GM11168 (cell line): Measurements from ENCODE around the gene KLHL40.

Experiments used
- in situ Hi-C: fragments of 300-500 bp; cut with MboI; formaldehyde crosslinking; loops from one replicate; pipeline ENCODE4 v1.12.0; 2022; ENCODE audit warnings: low sequenced_read_pairs; ENCODE audit not compliant: unreplicated experiment

KLHL40 gene

DNA sequence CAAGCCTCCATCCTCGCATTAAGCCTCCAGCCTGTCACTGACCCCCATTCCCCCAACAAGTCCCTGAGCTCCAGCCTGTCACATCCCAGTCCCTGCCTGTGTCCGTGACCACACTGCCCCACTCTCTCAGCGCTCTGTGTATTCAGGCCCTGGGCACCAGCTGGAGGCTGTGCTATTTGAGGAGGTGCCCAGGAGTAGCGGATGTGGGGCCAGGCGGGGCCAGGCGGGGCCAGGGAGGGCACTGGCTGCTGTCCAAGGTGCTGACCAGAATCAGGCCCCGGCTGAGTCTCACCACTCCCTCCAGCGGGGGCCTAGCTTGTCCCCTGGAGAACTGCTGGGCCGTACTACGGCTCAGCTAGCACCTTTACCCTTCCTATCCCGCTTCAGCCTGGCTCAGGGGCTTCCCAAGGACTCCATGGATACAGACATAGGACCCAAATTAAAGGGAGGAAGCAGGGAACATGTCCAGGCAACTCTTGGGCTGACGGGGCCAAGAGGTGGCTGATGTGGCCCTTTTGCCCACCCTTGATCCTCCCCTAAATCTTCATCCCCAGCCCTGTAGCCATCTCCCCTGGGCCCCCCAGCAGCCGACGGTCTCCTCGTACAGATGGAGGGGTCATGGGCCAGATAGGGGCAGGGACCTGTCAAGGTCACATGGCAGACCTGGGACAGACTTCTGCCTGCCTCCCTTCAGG lies 16.2 kb downstream of the KLHL40 start:
- in situ Hi-C loops, result no loop called here

DNA sequence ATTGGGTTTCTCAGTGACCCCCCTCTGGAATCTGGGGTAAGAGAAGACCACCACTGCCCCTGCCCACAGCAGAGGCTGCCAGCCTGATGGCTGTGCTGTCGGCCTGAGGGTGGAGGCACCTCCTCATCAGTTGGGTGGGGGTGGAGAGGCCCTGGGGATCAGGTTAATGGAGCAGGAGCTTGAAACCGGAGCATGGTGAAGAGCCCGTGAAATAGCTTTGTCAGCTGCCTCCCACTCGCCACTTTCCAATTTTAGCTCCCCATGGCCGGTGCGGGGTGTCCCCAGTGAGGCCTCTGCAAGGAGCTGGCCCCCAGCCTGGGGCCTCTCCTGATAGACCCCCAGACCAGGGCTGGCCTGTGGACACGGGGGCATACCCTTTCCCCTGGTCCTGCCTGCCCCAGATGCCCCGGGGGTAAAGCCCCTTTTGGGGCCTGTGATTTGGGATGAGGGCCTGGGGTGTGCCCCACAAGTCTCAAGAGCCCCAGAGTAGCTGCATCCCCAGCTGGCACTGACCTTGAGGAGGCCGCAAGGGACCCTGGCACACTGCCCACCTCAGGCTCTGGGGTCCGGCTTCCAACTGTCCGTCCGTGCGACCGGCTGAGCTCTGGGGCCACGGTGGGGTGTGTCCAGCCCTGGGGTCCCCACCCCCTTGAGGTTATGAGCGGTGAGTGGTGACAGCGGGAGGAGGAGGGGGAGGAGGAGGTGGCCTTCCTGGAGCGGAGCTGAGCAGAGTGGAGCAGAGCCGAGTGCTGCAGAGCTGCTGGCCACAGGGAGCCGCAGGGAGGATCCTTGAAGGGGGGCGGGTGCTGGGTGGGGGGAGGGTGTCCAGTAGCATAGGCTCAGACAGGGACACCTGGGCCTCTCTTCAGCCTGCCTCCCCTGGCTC lies 17.0 kb downstream of the KLHL40 start, which contains the start of gene HHATL:
TSS of gene HHATL (minus strand) at position 733 of the 886 bp plus-strand sequence. CDS start 1,972 bp downstream, outside the sequence.
- in situ Hi-C loops, result no loop called here

DNA sequence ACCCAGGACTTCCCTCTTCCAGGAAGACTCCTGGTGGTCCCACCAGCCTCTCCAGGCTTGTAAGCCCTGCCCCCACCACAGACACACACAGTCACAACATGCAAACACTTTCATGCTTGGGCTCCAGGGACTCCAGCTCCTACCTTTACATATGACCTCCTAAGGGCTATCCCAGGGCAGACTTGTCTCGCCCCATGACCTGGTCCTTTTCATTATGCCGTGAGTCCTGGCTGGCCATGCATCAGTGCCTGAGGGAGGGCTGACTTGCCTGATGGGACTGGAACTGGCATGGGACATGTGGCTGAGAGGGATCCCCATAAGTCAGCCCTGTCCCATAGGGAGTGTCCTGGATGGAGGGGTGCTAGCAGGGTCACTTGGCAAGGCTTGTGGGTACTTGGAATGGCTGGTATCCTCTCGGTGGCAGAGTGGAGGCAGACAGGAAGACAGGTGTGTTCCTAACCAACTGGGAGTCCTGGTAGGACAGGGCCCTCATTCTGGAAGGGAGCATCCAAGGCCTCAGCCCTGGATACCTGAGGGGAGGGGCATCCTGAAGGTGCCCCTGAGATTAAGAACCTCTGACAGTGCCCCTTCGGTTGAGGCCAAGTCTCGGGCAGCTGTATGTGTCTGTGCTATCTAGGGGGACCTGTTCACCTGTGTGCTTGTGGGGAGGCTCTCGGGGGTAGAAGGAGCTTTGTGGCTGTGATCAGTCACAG lies 17.8 kb downstream of the KLHL40 start:
- in situ Hi-C loops, result no loop called here

DNA sequence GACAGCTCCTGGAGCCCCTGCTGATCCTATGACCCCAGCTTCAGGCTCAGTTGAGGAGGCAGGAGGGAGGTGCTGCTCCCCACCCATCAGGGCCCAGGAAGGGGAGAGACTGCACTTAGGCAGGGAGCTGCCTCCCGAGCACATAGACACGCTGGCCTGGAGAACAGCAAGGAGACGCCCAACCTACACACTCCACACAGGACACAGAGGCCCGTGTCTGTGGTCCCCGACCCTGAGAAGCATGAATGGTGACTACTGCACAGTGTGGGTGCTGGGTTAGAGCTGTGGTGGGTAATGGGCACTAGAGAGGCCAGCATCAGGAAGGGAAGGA lies 18.3 kb downstream of the KLHL40 start:
- in situ Hi-C loops, result no loop called here

DNA sequence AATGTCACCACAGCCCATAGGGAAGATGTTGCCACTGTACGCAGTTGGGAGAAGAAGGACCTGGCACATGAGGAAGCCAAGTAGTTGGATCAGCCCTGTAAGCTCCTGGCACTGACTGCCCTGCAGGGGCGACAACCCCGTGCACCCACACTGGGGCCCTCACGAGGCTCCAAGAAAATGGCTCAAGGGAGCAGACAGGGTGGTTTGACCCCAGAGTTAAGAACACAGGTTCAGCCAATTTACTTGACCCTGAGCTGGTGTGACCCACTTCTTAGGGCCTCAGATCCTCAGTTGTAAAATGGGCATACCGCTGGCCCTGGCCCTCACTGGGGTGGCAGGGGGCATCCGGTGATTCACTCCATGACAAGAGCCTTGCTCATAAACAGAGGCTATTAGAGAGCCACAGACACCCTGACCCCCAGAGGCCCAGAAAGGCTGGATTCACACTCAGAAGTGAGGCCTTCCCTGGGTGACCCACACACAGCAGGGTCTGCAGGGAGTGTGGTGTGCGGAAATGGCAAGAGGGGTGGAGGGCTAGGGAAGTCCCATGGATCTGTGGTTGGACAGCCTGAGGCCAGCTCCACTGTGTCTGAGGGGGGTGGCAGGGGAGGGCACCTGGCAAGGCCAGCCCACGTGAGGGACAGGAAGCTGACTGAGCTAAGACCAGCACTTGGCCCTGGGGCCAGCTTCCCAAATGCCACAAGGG lies 19.0 kb downstream of the KLHL40 start:
- in situ Hi-C loops, result no loop called here

DNA sequence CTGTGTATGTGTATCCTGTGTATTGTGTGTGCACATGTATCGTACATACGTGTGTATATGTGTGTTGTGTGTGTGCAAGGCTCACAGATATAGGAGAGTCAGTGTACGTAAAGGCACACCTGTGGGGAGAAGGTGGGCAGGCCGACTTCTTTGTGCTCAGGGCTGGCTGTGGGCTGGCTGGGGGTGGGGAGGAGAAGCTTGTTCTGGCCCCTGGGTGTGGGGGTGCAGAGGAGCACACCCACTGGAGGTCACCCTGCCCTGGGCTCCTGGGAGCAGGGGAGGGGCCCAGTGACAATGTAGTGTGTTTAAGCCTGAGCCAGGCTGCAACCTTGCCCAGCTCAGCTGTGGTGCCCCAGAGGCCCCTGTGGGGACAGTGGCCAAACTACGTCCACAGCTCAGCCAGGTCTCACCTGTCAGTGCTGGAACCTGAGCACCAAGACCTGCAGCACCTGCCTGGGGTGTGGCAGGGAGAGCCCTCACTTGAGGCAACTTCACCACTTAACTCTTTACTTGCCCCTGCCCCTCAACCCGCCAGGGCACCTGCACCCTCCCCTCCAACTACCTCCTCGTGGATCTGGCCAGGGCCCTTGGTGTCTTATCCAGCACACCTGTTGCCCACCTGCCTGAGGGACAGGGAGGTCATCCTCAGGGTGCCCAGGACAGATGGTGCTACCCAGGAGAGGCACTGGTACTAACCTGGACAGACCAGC lies 19.9 kb downstream of the KLHL40 start:
- in situ Hi-C loops, result no loop called here

DNA sequence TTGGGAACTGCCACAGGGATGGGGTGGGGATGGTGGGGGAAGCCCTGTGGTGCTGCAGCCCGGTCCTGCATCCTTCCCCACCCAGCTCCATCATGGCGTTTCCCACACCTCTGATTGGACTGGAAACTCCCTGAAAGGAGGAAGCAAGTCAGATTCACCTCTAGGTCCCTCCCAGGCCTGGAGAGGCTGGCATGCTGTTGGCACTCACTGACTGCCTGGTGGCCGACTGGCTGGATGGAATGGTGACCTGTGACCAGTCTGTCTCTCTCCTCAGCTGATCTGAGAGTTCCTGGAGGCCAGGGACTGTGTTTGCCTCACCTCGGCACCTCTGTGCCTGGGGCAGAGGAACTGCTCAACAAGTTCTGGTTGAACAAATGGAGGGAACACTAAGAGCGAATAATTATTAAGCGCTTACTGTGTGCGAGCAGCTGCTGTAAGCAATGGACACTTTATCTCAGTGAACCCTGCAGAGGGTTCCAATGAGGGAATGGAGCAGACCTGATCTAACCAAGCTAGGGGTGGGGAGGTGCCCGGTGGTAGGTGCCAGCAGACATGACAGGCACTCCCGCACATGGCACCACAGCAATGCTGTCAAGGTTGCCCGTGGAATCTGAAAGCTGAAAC lies 20.7 kb downstream of the KLHL40 start:
- in situ Hi-C loops, result no loop called here

DNA sequence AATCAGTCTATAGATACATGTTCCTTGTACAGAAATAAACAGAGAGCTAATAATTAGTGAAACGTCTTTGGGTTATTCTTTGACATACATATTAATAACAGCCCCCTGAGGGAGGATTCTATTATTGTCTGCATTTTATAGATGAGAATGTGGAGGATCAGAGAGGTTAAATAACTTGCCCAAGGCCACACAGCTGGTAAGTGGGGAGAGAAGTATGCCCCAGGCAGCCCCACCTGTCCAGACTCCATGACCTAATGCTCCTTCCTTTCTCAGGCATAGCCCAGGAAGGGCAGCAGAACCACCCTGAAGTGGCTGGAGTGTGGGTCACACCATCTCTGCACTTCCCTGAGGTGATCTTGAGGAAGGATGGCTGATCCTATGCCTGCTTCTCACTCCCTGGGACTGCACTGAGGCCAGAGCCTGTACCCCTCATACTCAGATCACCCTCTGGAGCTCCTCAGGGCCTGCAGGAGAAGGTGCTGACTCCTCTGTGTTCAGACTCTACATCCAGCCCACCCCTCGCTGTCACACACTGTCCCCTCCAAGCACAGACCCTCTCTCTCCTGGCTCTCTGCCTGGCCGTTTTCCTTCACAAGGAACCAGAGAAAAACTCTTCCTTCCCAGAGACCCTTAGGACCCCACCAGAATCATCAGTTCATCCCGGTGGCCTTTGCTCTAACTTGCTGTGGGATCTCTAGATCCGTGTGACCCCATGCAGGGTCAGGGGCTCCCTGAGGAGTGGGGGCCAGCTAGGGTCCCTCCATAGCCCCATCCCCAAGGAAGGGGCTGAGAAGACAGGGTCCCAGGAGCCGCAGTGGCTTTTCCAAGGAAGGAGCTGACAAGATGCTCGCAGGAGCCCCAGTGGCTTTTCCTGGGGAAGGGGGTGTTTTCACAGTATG lies 21.6 kb downstream of the KLHL40 start:
- in situ Hi-C loops, result no loop called here

DNA sequence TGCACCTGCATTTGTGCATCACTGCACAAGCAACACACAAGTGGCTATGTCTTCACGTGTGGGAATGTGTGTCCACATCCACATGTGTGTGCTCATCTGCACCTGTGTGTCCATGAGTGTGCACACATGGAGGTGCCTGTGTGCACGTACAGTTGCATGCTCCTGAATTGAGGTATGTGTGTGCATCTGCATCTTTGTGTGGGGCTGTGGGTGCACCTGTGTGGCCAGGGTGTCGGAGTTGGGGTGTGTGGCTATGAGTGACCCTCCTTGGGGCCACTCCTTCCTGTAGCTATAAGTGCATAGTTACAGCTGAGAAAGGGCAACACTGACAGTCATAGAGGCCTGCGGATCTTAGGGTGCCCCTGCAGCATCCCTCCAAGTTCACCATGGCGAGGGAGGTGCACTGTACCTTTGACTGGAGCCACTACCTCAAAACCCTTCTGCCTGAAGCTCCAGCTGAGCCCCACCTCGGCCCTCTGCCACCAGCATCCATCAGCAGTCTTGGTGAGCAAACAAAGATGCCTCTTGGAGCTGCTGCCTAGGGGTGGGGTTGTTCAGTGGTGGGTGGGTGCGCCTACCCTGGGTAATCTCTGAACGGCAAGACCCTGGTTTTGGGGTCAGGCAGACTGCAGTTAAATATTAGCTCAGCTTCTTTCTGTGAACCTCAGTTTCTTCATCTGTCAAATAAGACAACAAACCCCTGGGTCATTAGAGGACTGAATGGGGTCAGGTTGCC lies 22.5 kb downstream of the KLHL40 start:
- in situ Hi-C loops, result no loop called here

DNA sequence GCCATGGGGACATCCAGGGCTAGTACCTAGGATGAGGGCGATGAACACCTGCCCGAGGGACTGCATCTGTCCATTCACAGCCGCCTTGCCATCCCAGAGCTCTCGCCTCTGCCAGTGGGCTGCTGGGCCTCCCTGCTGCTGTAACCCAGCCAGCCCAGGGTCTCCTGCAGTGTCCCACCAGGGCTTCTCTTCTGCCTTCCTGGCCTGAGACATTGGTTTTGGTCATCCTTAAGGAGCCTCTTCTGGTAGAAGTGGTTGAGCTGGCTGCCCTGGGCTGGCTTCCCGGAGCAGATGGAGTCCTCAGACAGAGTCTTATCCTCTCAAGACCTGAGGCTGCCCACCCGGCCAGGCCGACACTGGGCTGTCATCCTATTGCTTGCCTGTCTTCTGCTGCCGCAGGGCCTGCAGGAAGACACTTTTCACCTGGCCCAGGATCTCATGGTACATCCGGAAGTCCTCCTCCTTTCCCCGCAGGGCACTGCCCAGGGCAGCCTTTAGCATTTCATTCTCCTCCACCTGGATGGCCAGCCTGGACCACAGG lies 23.3 kb downstream of the KLHL40 start:
- in situ Hi-C loops, result no loop called here

DNA sequence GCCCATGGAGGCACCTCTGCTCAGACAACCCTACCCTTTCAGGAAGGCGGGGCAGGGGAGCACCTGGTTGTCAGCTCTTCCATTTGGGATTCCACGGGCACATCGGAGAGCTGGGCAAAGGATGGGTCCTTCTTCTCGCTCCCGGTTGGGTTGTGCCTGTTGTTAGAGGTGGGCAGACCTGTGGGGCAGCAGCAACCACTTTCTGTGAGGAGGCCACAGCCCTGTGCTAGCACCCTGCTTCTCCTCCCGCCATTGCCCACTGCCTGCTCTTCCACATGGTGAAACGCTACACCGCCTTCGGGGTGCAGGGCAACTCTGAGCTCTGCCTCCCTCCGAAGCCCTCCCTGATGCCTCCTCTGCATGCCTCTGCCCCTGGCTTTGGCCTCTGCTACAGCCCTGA lies 24.3 kb downstream of the KLHL40 start:
- in situ Hi-C loops, result no loop called here

DNA sequence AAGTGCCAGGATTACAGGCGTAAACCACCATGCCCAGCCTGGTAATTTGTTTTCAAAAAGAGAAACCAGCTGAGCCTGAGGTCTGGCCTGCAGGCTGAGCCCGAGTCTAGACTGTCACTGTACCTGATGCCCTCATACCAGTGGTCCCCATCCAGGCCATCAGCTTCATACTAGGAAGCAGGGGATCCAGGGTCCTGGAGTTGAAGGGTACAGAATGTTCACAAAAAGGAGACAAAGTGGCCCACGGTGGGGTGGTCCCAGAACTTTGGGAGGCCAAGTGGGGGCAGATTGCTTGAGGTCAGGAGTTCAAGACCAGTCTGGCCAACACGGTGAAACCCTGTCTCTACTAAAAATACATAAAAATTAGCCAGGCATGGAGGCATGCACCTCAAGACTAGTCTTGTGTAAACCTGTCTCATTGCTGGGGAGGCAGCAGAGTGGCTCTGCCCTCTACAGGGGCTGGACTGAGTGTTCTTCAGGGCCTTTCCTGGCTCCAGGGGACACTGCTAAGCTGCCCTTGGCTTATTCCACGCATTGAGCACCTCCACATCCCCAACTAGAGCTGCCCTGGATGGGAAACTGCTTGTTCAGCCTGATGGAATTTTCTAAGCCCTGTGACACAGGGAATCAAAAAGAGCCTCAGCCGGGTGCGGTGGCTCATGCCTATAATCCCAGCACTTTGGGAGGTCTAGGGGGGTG lies 25.1 kb downstream of the KLHL40 start:
- in situ Hi-C loops, result no loop called here

DNA sequence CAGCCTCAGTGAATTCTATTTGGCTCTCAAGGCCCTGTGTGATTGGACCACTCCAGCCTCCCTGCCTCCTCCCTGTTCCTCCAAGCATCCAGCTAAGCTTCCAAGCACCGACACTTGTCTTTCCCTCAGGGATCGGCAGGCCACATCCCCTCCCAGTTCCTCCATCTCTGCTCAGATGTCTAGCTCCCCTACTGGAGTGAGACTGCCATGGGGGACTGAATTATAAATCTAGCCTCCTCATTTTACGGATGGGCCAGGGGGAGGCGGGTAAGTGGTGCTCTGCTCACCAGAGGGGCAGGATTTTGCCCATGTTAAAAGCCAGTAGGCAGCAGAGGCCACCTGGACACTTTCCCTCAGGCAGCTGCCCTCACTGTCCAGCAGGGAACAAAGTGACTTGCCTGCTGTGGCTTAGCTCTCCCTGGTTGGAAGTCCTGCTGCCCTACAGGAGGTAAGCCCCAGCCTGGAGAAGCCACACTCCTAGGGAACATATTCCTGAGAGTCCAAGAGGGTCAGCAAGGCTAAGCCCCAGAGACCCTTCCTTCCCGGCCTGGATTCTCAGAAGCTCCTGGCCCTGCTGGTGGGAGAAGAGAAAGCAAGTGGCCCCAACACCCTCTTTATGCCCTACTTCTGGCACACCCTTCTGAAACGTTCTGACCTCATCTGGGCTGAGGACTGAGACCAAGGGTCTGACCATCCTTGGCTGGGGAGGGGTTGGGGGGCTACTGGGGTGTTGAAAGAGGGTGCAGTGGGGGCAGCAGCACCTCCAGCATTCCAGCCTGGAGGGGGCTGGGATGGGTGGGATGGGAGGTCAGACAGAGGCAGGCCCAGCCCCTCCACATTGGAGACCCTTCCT lies 26.4 kb downstream of the KLHL40 start:
- in situ Hi-C loops, result no loop called here

DNA sequence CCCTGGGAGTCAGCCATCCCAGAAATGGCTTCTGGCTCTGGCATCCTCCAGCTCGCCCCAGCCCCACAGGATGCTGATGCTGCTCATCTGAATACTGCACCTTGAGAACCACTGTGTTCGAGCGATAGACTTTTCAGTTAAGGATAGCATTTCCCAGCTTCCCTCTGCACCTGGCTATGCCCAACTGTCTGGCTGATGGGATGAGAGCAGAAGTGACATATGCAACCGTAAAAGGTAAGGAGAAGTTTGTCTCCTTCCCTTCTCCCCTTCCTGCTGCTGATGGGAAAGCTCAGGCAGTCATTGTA lies 27.0 kb downstream of the KLHL40 start:
- in situ Hi-C loops, result no loop called here

DNA sequence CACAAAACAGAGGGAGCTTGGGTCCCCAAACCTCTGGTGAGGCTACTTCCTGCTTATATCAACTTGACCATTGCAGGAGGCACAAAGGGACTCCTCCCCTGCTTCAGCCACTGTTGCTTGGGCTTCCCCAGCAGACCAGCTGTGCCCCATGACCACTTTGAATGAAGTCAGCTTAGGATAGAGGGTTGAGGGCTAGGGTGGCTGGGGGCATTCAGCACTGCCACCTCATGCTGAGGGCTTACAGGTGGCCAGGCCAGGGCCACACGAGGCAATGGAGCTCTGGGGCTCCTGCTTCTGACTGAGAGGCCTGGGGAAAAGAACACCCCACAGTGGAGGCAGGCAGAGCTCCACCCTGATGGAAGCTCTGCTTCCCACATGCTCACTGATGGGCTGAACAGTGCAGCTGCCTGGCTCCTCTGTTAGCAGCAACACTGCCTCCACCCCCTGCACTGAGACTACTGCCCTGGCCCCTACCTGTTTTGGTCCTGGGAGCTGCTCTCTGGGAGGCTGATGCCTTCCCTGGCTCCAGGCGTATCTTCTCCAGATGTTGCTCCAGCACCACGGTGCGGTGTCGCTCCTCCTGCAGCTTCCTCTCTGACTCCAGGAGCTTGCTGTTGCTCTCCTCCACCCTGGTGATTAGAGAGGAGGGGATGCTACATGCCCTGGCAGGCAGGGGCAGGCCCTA lies 27.5 kb downstream of the KLHL40 start:
- in situ Hi-C loops, result no loop called here

DNA sequence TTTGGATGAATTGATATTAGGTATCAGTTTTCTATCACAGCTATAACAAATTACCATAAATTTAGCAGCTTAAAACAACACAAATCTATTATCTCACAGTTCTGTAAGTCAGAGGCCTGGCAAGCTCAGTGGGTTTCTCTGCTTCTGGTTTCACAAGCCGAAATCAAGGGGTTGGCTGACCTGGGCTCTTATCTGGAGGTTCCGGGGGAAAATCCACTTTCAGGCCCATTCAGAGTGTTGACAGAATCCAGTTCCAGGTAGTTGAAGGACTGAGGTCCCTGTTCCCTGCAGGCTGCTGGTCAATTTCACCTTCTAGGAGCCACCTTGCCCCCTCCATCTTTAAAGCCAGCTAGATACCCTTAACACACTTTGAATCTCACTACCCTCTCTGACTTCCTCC lies 28.4 kb downstream of the KLHL40 start:
- in situ Hi-C loops, result no loop called here
